Activated effector memory CD4-positive, alpha-beta T cell treated with anti-CD3 and anti-CD28 coated beads, Interleukin-2, amount 50 U/mL, for 16 hours (primary cell): ENCODE data around the gene ZNF440.
"Not testable (repeated sequence)": the region's sequence is repeated elsewhere in the genome, so short reads cannot be mapped to it uniquely, and the experiment has no call there.

Experiments
- DNase-seq: peaks from one replicate; pipeline ENCODE4 v3.0.0-alpha.2; 2020

ZNF440 gene

DNA sequence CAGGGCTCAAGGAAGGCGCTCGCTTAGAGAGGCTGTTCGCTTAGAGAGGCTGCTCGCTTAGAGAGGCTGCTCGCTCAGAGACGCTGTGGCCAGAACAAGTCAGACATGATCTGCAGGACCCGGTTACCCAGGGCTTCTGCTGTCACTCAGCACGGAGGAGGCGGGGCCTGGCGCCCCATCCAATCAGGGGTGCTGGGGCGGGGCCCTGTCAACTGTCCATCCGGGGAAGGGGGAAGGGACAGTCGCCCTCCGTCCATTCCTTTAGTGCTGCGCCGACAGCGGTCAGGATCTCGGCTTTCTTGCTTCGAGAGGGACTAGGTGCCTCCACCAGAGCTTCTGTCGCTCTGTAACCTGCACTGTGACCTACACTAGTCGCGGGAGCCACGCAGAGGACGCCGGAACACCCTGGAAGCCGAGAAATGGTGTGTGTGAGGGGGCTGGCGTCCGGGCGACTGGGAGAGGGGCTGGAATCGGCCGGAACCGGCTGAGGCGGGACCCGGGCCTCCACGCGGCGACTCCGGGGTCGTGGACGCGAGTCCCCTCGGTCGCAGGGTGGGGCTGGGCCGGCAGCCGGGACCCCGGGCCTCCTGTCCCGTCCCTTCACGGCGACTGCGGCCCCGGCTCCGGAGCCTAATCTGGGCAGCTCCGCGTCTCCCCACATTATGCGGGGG is at the start of gene ZNF440:
TSS of gene ZNF440 (plus strand) at position 245 of the 671 bp plus-strand sequence. CDS start at position 420, 175 bp downstream.
- peak; percentile 95 for DNase-seq

DNA sequence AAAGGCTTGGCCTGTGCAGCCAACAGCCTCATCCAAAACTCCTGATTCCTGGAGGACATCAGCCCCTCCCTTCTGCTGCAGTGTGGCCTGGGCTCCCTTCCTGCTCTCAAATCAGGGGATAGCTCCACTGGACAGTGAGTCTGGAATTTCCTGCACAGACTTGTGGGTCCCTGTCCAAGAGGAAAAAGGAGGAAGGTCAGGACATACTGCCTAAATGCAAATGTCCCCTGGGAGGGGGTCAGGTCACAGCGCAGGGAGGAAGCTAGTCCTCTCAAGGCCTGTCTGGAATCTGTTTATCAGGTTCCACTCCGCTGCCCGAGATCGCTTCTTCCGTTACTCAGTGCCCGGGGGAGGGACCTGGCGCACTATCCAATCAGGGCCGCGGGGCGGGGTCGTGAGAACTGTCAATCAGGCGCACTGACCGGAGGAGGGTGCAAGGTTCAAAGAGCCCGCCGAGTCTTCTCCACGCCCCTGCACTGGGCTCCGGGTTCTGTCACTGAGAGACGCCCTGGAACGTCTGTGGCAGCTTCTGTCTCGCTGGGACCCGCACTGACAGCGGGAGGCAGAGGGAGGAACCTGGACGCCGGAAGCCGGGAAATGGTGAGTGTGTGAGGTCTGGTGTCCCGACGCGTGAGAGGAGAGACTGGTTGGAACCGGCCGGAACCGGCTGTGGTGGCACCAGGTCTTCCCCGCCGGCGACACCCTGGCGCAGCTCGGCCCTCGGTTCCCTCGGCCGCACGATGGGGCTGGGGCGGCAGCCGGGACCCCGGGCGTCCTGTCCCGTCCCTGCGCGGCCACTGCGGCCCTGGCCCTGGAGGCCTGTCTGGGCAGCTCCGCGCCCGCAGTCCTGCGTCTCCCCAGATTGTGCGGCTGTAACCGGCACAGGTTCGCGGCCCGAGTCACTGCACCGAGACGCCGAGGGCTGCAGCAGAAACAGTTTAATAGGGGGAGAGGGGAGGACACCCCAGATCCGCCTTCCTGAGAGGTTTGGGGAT is 47.2 kb upstream of the ZNF440 start, which contains the start of gene ZNF441:
TSS of gene ZNF441 (plus strand) at position 404 of the 995 bp plus-strand sequence. CDS start at position 598, 194 bp downstream.
- peak; percentile 97 for DNase-seq

- DNase-seq: peak; percentile 70
Measured at GRCh38 chr19:11767633-11768133, 46.4 kb upstream of the ZNF440 start.

DNA sequence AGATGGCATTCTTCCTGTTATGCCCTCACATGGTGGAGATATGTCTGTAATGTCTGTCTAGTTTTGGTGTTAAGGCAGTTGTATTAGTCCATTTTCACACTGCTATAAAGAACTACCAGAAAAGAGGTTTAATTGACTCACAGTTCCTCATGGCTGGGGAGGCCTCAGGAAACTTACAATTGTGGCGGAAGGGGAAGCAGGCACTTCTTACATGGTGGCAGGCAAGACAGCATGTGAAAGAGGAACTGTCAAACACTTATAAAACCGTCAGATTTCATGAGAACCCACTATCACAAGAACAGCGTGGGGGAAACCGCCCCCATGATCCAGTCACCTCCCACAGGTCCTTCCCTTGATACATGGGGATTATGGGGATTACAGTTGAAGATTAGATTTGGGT is 44.1 kb upstream of the ZNF440 start:
- no peak for DNase-seq

GRCh38 chr19:11771520-11771919 is 42.6 kb upstream of the ZNF440 start:
- DNase-seq: not testable (repeated sequence)

- not testable (repeated sequence) for DNase-seq
Measured at GRCh38 chr19:11776669-11777068, 37.4 kb upstream of the ZNF440 start.

GRCh38 chr19:11780431-11781020 is 33.5 kb upstream of the ZNF440 start:
- DNase-seq: no peak

GRCh38 chr19:11781295-11782057 is 32.6 kb upstream of the ZNF440 start:
- no peak for DNase-seq

- no peak for DNase-seq
Measured at GRCh38 chr19:11783767-11784166, 30.3 kb upstream of the ZNF440 start.

- DNase-seq: no peak
Measured at GRCh38 chr19:11784356-11784755, 29.7 kb upstream of the ZNF440 start.

DNA sequence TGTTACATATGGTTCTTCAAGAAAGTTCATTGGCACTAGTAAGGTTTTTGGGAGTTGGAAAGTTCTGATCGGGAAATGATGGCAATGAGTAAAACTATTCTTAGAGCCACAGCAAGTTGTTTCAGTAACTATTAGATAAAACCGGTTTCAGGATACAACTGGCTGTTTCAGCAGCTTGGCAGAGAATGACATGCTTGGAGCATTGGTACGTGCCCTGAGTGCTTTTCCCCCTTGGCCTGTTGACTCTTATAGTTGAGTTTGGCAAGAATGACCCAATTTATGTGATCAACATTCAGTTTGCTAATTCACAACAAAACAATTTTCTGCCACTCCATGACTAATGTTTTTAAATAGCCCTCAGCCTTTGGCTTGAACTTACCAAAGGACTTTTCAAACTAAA is 26.5 kb upstream of the ZNF440 start:
- DNase-seq: no peak

DNA sequence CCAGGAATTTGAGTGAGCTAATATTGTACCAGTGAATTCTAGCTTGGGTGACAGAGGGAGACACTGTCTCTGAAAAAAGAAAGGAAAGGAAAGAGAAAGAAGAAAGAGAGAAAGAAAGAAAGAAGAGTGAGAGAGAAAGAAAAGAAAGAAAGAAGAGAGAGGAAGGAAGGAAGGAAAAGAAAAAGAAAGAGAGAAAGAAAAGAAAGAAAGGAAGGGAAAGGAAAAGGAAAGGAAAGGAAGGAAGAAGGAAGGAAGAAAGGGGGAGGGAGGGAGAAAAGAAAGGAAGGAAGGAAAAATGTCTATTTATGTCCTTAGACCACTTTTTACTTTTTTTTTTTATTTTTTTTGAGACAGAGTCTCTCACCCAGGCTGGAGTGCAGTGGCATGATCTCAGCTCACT is 21.1 kb upstream of the ZNF440 start:
- DNase-seq: no peak

DNA sequence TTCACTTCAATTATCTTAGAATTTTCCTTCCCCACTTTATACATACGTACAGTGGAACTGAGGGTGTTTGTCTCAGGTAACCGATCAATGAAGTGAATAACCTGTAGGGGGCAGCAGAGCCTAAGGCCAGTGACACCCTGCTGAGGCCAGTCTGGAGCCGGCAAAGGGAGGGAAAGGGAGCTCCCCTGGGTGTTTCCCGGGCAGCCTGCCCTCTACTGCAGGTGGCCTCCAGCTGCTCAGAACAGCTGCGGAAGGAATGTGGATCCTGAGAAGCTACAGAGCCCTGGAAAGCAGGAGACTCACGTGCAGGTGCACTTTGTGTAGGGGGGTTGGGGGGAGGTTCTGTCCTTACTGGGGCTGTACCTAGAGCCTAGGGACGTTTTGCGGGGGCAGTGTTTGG is 16.6 kb upstream of the ZNF440 start:
- DNase-seq: peak; percentile 88

DNA sequence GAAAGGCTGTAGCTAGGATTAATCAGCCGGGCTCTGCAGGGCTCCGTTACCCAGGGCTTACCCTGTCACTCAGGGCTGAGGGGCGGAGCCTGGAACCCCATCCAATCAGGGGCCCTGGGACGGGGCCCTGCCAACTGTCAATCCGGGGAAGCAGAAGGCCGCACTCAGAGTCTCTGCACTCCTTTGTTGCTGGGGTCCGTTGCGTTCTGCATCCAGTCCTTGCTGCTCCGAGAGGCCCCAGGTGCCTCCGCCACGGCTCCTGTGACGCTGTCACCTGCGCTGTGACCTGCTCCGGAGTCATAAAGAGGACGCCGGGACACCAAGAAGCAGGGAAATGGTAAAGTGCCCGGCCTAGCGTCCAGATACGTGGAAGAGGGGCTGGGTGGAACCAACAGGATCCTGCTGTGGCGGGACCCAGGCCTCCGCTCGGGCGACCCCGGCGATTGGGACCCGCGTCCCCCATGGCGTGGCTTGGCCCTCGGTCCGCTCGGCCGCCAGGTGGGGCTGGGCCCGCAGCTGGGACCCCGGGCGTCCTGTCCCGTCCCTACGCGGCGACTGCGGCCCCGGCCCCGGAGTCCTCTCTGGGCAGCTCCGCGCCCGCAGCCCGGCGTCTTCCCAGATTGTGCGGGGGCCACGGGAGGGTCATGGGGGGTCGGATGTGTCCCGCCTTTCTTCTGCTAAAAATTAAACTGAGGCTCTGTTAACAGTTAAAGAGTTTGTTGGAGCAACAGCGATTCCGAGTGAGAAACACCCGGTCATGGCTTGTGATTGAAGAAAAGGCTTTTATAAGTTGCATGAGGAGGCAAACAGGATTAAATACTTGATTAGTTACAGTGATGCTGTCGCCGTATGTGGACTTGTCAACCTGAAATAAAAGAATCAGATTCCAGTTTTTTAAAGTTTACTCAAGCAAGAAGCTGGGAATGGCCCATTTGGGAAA is 15.4 kb upstream of the ZNF440 start, which contains the start of gene ZNF491:
TSS of gene ZNF491 (plus strand) at position 133 of the 940 bp plus-strand sequence. CDS start 7,431 bp downstream, outside the sequence.
- DNase-seq: peak; percentile 94

DNA sequence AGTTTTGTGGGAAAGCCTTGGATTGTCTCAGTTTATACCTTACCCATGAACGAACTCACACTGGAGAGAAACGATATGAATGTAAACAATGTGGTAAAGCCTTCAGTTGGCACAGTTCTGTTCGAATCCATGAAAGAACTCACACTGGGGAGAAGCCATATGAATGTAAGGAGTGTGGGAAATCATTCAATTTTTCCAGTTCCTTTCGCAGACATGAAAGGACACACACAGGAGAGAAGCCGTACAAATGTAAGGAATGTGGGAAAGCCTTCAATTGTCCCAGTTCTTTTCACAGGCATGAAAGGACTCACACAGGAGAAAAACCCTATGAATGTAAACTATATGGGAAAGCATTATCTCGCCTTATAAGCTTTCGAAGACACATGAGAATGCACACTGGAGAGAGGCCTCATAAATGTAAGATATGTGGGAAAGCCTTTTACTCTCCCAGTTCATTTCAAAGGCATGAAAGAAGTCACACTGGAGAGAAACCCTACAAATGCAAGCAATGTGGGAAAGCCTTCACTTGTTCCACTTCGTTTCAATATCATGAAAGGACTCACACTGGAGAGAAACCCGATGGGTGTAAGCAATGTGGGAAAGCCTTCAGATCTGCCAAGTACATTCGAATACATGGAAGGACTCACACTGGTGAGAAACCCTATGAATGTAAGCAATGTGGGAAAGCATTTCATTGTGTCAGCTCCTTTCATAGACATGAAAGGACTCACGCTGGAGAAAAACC is 7.5 kb upstream of the ZNF440 start:
- no peak for DNase-seq

DNA sequence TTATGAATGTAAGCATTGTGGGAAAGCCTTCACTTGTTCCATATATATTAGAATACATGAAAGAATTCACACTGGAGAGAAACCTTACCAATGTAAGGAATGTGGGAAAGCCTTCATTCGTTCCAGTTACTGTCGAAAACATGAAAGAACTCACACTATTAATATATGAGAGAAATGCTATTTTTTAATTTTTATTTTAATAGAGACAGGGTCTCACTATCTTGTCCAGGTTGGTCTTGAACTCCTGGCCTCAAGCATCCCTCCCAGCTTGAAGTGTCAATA is 7.0 kb upstream of the ZNF440 start:
- no peak for DNase-seq

DNA sequence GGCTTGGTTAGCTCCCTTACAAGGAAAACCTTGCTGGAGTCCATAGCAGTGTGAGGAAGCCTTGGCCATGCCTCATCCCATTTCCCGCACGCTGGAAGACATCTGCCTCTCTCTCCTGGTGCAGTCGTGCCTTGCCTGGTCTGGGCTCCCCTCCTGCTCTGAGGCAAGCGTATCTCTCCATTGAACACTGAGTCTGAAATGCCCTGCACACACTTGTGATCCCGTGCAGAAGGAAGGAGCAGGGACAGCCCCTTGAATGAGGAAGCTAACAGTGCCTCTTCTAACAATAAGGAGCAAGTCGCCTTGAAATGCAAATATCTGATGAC is 407 bp upstream of the ZNF440 start:
- DNase-seq: no peak

- DNase-seq: no peak
Measured at GRCh38 chr19:11814700-11815035, 595 bp downstream of the ZNF440 start.

- no peak for DNase-seq
Measured at GRCh38 chr19:11821474-11822109, 7.5 kb downstream of the ZNF440 start.
